HG03045 (cell line): ENCODE measurements around the gene OR1L1.

Experiments
- ATAC-seq: cut with Tn5 transposase; IDR thresholded peaks from one replicate; pipeline ENCODE4 v1.9.1; 2021; ENCODE audit warnings: mild to moderate bottlenecking, moderate library complexity; ENCODE audit not compliant: unreplicated experiment

OR1L1 gene

GRCh38 chr9:122661416-122661815, at the start of gene OR1L1:
Gene OR1L1 (plus strand): TSS chr9:122661716. CDS start chr9:122661716, 0 bp downstream.
- ATAC-seq: no peak

GRCh38 chr9:122614362-122614761, 47.2 kb upstream of the OR1L1 start, which contains the start of gene OR1Q1:
Gene OR1Q1 (plus strand): TSS chr9:122614738. CDS start chr9:122614738, 0 bp downstream.
- ATAC-seq: no peak

GRCh38 chr9:122619996-122620395, 41.5 kb upstream of the OR1L1 start:
- ATAC-seq: no peak

- no peak for ATAC-seq
Measured at GRCh38 chr9:122642226-122642625, 19.3 kb upstream of the OR1L1 start.

- no peak for ATAC-seq
Measured at GRCh38 chr9:122656378-122656777, 5.1 kb upstream of the OR1L1 start.

- no peak for ATAC-seq
Measured at GRCh38 chr9:122657527-122657926, 4.0 kb upstream of the OR1L1 start, which contains the start of gene OR1B1. Gene OR1B1 (minus strand): TSS chr9:122657627.

GRCh38 chr9:122672481-122672880, 11.0 kb downstream of the OR1L1 start:
- ATAC-seq: no peak

- no peak for ATAC-seq
Measured at GRCh38 chr9:122684851-122685250, 23.3 kb downstream of the OR1L1 start.

GRCh38 chr9:122695696-122696095, 34.2 kb downstream of the OR1L1 start:
- no peak for ATAC-seq
